ENCODE measurements around the gene LBX1.

Gene LBX1

GRCh38 chr10:101261702-101262101, 32.4 kb upstream of the LBX1 start:
- WGBS, 2 experiments (ENCODE audit: insufficient coverage in 2 of 2), result 38% methylated on average over 2 of the region's 3 CpGs; no CpG with 5 or more reads in 1 of the 2 experiments

DNA sequence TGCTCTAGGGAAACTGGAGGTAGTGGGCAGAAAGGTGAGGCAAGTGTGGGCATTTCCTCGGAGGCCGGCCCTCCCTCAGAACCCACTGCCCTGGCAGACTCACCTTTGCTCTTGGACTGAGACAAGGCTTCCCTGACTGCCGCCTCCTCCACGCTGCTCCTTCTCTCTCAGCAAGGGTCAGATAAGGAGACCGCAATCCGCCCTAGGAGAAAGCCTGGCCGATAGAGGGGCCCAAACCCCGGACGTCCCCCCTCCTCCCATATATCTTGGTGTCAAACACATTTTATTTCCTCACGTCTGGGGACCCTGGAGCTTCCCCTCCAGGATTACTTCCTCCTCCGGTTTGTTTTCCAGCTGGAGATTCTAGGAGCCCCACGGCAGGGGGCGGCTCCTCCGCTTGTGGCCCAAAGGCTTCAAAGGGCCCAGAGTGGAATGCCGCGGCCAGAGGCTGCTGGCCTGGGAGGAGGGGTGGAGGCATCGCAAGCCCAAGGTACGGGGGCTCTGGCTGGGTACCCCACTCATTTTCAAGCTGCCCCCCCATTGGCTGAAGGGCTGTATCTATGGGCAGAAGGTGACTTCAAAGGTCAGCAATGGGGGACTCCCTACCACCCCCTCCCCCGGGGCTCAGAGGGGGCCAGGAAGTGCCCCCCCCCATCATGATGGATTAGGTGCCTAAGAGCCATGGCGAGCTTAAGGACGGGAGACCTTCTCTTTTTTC, 31.7 kb upstream of the LBX1 start:
- Histone ChIP-seq H3K9me3 (ENCODE audit: control insufficient read depth, low read length) (peaks cover 3% of the 10 kb centered on the region), H3K27ac (ENCODE audit: low read depth, low read length, severe bottlenecking) (no peak overlapping the region), H3K4me3 (ENCODE audit: extremely low read depth, insufficient read depth, low read length, poor library complexity, severe bottlenecking) (no peak overlapping the region), H3K4me1 (ENCODE audit: control insufficient read depth, insufficient read depth, low read length, poor library complexity, severe bottlenecking) (peaks cover 5% of the 10 kb centered on the region), H3K36me3 (ENCODE audit: control insufficient read depth, insufficient read depth, low read length) (no peaks in the 10 kb centered on the region)
- 20 to 21% methylated on average over 9 to 15 of the region's 21 CpGs for WGBS, 2 experiments (ENCODE audit: insufficient coverage in 2 of 2)

More at GRCh38 chr10:101261702-101262101, 32.4 kb upstream of the LBX1 start:
- Histone ChIP-seq H3K36me3 (ENCODE audit: control insufficient read depth, insufficient read depth, low read length) (no peaks in the 10 kb centered on the region), H3K9me3 (ENCODE audit: control insufficient read depth, low read length) (peaks cover 3% of the 10 kb centered on the region), H3K4me3 (ENCODE audit: extremely low read depth, insufficient read depth, low read length, poor library complexity, severe bottlenecking) (no peak overlapping the region), H3K27ac (ENCODE audit: low read depth, low read length, severe bottlenecking) (no peak overlapping the region), H3K4me1 (ENCODE audit: control insufficient read depth, insufficient read depth, low read length, poor library complexity, severe bottlenecking) (peaks cover 6% of the 10 kb centered on the region)

DNA sequence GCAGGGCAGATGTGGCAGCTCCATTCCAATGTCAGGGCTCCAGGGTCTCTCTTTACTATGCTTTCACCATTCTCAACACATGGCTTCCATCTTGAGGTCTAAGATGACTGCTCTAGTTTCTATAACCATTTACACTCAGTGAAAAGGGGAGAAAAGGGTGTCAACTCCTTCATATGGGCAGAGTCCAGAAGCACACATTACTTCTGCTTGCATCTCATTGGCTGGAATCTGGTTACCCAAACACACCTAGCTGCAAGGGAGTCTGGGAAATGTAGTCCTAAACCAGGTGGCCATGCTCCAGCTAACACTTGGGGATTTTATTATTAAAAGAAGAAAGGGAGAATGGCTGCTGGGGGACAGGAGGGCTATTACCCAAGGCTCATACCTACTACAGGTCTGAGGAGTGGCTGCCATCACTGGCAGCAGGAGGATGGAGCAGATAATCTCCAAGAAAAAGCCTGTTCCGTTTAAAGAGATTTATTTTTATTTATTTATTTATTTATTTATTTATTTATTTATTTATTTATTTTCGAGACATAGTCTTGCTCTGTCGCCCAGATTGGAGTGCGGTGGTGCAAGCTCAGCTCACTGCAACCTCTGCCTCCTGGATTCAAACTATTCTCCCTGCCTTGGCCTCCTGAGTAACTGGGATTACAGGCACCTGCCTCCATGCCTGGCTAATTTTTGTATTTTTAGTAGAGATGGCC, 29.1 kb upstream of the LBX1 start:
- Histone ChIP-seq H3K9me3 (ENCODE audit: control insufficient read depth, low read length) (peaks cover 3% of the 10 kb centered on the region), H3K4me3 (ENCODE audit: extremely low read depth, insufficient read depth, low read length, poor library complexity, severe bottlenecking) (no peak overlapping the region), H3K36me3 (ENCODE audit: control insufficient read depth, insufficient read depth, low read length) (no peaks in the 10 kb centered on the region), H3K4me1 (ENCODE audit: control insufficient read depth, insufficient read depth, low read length, poor library complexity, severe bottlenecking) (peaks cover 5% of the 10 kb centered on the region), H3K27ac (ENCODE audit: low read depth, low read length, severe bottlenecking) (no peak overlapping the region)
- 100% methylated on average over 2 of the region's 4 CpGs; no CpG with 5 or more reads in 1 of the 2 experiments for WGBS, 2 experiments (ENCODE audit: insufficient coverage in 2 of 2)

DNA sequence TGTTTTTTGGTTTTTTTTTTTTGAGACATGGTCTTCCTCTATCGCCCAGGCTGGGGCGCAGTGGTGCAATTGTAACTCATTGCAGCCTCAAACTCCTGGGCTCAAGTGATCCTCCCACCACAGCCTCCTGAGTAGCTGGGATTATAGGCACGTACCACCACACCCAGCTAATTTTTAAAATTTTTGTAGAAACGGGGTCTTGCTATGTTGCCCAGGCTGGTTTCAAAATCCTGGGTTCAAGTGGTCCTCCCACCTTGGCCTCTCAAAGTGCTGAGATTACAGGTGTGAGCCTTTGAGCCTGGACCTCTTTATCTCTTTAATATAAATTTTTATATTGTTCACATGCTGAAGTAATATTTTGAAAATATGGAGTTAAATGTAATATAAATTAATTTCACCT, 28.2 kb upstream of the LBX1 start:
- Histone ChIP-seq H3K36me3 (ENCODE audit: control insufficient read depth, insufficient read depth, low read length) (no peaks in the 10 kb centered on the region), H3K27ac (ENCODE audit: low read depth, low read length, severe bottlenecking) (no peak overlapping the region), H3K4me1 (ENCODE audit: control insufficient read depth, insufficient read depth, low read length, poor library complexity, severe bottlenecking) (peaks cover 5% of the 10 kb centered on the region), H3K9me3 (ENCODE audit: control insufficient read depth, low read length) (peaks cover 3% of the 10 kb centered on the region), H3K4me3 (ENCODE audit: extremely low read depth, insufficient read depth, low read length, poor library complexity, severe bottlenecking) (no peak overlapping the region)
- 88 to 92% methylated on average over 2 of the region's 4 CpGs for WGBS, 2 experiments (ENCODE audit: insufficient coverage in 2 of 2)

- peaks cover 3% of the 10 kb centered on the region for H3K9me3 ChIP-seq (ENCODE audit: control insufficient read depth, low read length)
- WGBS, 2 experiments (ENCODE audit: insufficient coverage in 2 of 2), result 100% methylated on average over 1 of the region's 3 CpGs; no CpG with 5 or more reads in 1 of the 2 experiments
- peaks cover 5% of the 10 kb centered on the region for H3K4me1 ChIP-seq (ENCODE audit: control insufficient read depth, insufficient read depth, low read length, poor library complexity, severe bottlenecking)
- H3K27ac ChIP-seq (ENCODE audit: low read depth, low read length, severe bottlenecking), result no peak overlapping the region
- no peaks in the 10 kb centered on the region for H3K36me3 ChIP-seq (ENCODE audit: control insufficient read depth, insufficient read depth, low read length)
- no peak overlapping the region for H3K4me3 ChIP-seq (ENCODE audit: extremely low read depth, insufficient read depth, low read length, poor library complexity, severe bottlenecking)
Observed at GRCh38 chr10:101257084-101257483, 27.8 kb upstream of the LBX1 start.

- no peak overlapping the region for H3K27ac ChIP-seq (ENCODE audit: low read depth, low read length, severe bottlenecking)
- peaks cover 3% of the 10 kb centered on the region for H3K9me3 ChIP-seq (ENCODE audit: control insufficient read depth, low read length)
- no peak overlapping the region for H3K4me3 ChIP-seq (ENCODE audit: extremely low read depth, insufficient read depth, low read length, poor library complexity, severe bottlenecking)
- no peaks in the 10 kb centered on the region for H3K36me3 ChIP-seq (ENCODE audit: control insufficient read depth, insufficient read depth, low read length)
- peaks cover 5% of the 10 kb centered on the region for H3K4me1 ChIP-seq (ENCODE audit: control insufficient read depth, insufficient read depth, low read length, poor library complexity, severe bottlenecking)
- WGBS, 2 experiments (ENCODE audit: insufficient coverage in 2 of 2), result 89 to 100% methylated on average over 1 of the region's 1 CpG
Observed at GRCh38 chr10:101256387-101256786, 27.1 kb upstream of the LBX1 start.

DNA sequence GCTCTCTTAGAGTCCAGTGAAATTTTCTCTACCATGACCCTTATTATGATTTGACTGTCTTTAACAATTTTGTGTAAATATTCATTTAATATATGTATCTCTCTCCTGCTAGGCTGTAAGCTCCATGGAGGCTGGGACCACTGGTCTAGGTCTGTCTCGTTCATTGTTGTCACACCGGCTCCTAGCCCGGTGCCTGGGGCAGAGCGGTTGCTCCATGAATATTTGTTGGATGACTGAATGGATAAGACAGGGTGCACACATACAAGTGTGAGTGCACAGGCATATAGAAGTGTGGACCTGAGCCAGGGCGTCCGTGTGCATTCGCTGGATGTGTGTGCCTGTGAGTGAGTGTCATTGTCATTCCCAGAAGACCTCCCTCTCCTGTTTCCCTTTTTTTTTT, 20.9 kb upstream of the LBX1 start:
- Histone ChIP-seq H3K4me3 (ENCODE audit: extremely low read depth, insufficient read depth, low read length, poor library complexity, severe bottlenecking) (no peak overlapping the region), H3K27ac (ENCODE audit: low read depth, low read length, severe bottlenecking) (no peak overlapping the region), H3K9me3 (ENCODE audit: control insufficient read depth, low read length) (no peaks in the 10 kb centered on the region), H3K4me1 (ENCODE audit: control insufficient read depth, insufficient read depth, low read length, poor library complexity, severe bottlenecking) (peaks cover 3% of the 10 kb centered on the region), H3K36me3 (ENCODE audit: control insufficient read depth, insufficient read depth, low read length) (no peaks in the 10 kb centered on the region)
- 88 to 97% methylated on average over 4 to 5 of the region's 7 CpGs for WGBS, 2 experiments (ENCODE audit: insufficient coverage in 2 of 2)

DNA sequence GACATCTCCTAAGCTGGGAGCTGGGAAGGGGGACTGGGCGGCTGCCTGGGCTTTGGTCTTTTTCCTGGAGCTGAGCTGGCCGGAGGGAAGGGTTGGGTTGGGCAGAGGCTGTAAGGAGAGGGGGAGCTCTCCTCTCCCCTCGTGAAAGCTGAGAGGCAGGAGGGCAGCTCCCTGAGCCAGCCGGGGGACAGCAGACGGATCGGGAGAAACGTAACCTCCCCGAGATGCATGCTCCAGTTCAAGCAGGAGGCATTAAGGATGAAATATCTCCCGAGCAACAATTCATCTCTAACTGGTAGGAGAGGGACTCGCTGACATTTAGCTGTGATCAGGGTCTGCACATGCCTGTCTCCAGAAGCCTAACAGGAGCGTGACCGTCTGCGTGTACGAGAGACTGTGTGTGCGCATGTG, 19.9 kb upstream of the LBX1 start:
- Histone ChIP-seq H3K36me3 (ENCODE audit: control insufficient read depth, insufficient read depth, low read length) (no peaks in the 10 kb centered on the region), H3K27ac (ENCODE audit: low read depth, low read length, severe bottlenecking) (no peak overlapping the region), H3K4me1 (ENCODE audit: control insufficient read depth, insufficient read depth, low read length, poor library complexity, severe bottlenecking) (peaks cover 9% of the 10 kb centered on the region), H3K9me3 (ENCODE audit: control insufficient read depth, low read length) (no peaks in the 10 kb centered on the region), H3K4me3 (ENCODE audit: extremely low read depth, insufficient read depth, low read length, poor library complexity, severe bottlenecking) (no peak overlapping the region)
- WGBS, 2 experiments (ENCODE audit: insufficient coverage in 2 of 2), result 74 to 87% methylated on average over 14 to 15 of the region's 15 CpGs

GRCh38 chr10:101246639-101247038, 17.4 kb upstream of the LBX1 start:
- Histone ChIP-seq H3K4me3 (ENCODE audit: extremely low read depth, insufficient read depth, low read length, poor library complexity, severe bottlenecking) (no peak overlapping the region), H3K4me1 (ENCODE audit: control insufficient read depth, insufficient read depth, low read length, poor library complexity, severe bottlenecking) (peaks cover 9% of the 10 kb centered on the region), H3K9me3 (ENCODE audit: control insufficient read depth, low read length) (no peaks in the 10 kb centered on the region), H3K36me3 (ENCODE audit: control insufficient read depth, insufficient read depth, low read length) (no peaks in the 10 kb centered on the region), H3K27ac (ENCODE audit: low read depth, low read length, severe bottlenecking) (no peak overlapping the region)
- WGBS, 2 experiments (ENCODE audit: insufficient coverage in 2 of 2), result 78 to 100% methylated on average over 1 of the region's 2 CpGs

GRCh38 chr10:101244321-101245050, 15.2 kb upstream of the LBX1 start:
- no peaks in the 10 kb centered on the region for H3K36me3 ChIP-seq (ENCODE audit: control insufficient read depth, insufficient read depth, low read length)
- no peak overlapping the region for H3K4me3 ChIP-seq (ENCODE audit: extremely low read depth, insufficient read depth, low read length, poor library complexity, severe bottlenecking)
- peaks cover 9% of the 10 kb centered on the region for H3K4me1 ChIP-seq (ENCODE audit: control insufficient read depth, insufficient read depth, low read length, poor library complexity, severe bottlenecking)
- no peaks in the 10 kb centered on the region for H3K9me3 ChIP-seq (ENCODE audit: control insufficient read depth, low read length)
- no peak overlapping the region for H3K27ac ChIP-seq (ENCODE audit: low read depth, low read length, severe bottlenecking)
- WGBS, 2 experiments (ENCODE audit: insufficient coverage in 2 of 2), result 85 to 92% methylated on average over 8 of the region's 9 CpGs

All from mesodermal cell (in vitro differentiated cells).